ENCODE results near the gene TRABD2B.

DNA sequence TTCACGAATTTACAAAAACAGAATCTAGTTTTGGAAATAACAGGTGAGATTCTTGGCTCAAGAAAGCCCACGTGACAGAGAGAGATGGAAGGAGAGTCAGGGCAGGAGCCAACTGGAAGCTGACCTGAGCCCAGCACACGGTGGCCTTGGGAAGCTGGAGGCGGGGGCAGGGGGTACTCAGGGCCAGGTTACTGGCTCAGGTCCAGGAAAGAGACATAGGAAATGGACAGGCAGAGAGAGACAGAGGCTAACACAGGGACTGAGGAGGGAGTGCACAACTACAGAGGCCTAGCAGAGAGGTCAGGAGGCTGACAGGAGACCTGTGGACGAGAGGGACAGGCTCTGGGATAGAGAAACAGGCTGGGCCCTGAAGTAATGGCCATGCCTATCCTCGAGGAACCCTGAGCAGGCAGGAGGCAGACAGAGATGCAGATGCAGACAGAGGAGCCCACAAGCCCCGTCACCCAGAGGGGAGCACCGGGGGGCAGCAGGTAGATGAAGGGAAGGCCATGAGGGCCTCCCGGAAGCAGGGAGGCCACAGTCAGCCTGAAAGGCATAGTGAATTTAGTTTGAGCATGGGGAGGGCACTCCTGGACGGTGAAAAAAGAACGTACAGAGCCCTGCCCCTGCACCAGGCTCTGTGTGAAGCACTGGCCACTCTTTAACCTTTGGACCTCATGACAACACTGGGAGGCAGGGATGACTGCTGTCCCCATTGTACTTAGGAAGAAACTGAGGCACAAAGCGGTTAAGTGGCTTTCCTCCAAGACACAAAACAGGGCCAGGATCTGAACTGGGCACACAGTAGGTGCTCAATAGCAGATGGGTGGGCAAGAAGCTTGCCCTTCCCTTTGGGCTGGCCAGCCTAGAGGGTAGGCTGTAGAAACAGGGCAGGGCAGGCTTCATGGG is 230.1 kb downstream of the TRABD2B start:
- TF ChIP-seq, protein P1, sequence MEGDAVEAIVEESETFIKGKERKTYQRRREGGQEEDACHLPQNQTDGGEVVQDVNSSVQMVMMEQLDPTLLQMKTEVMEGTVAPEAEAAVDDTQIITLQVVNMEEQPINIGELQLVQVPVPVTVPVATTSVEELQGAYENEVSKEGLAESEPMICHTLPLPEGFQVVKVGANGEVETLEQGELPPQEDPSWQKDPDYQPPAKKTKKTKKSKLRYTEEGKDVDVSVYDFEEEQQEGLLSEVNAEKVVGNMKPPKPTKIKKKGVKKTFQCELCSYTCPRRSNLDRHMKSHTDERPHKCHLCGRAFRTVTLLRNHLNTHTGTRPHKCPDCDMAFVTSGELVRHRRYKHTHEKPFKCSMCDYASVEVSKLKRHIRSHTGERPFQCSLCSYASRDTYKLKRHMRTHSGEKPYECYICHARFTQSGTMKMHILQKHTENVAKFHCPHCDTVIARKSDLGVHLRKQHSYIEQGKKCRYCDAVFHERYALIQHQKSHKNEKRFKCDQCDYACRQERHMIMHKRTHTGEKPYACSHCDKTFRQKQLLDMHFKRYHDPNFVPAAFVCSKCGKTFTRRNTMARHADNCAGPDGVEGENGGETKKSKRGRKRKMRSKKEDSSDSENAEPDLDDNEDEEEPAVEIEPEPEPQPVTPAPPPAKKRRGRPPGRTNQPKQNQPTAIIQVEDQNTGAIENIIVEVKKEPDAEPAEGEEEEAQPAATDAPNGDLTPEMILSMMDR (tag by site-specific recombination; IDR thresholded peaks at IDR 0.05): no peak
- no peak for TF ChIP-seq ZFP3 (tag by site-specific recombination; IDR thresholded peaks at IDR 0.05; ENCODE audit: low read depth)
